22Rv1 (cell line): ENCODE results near the gene TRAF7.
"Not testable (repeated sequence)": the region's sequence is repeated elsewhere in the genome, so short reads cannot be mapped to it uniquely, and the experiment has no call there.

Experiments used
- CTCF ChIP-seq: fragments of 450-650 bp; IDR thresholded peaks from 2 replicates; pipeline ENCODE4 v1.5.1; 2017; ENCODE audit warnings: mild to moderate bottlenecking
- ZFX ChIP-seq: fragments of 450-650 bp; IDR thresholded peaks from 2 replicates; pipeline ENCODE4 v1.6.1; 2017; ENCODE audit warnings: antibody characterized with exemption, borderline replicate concordance

GRCh38 chr16:2108446-2109270 lies 46.9 kb upstream of the TRAF7 start:
- not testable (repeated sequence) for TF ChIP-seq CTCF, ZFX
